ENCODE results near the gene CCDC57. TPM values are rescaled to one million over a fixed set of nuclear protein-coding genes. Genes with fewer than 3 reads are reported as not detected.
"Not testable (repeated sequence)": the region's sequence is repeated elsewhere in the genome, so short reads cannot be mapped to it uniquely, and the experiment has no call there.

Gene CCDC57
- 10 to 100 TPM; 42.5 to 68.9 (median 64.8) TPM for polyA plus RNA-seq (ENCODE audit: insufficient read depth in 1 of 5, insufficient read length in 5 of 5, low replicate concordance in 1 of 5)
- long read RNA-seq, donor 1, transcript CCDC57-219 (2 exons, 513 nt) = major isoform, 5 of 15 reads
- long read RNA-seq, donor 1, partial matches to known transcripts = 8 of 15 reads
- long read RNA-seq, donor 1, other reads (novel, unspliced or antisense) = 0 of 15 reads
- long read RNA-seq, donor 2, partial matches to known transcripts = 0 of 4 reads
- long read RNA-seq, donor 2, other reads (novel, unspliced or antisense) = 0 of 4 reads
- long read RNA-seq, donor 3, partial matches to known transcripts = 0 of 5 reads
- long read RNA-seq, donor 3, other reads (novel, unspliced or antisense) = 0 of 5 reads
- long read RNA-seq, donor 4, partial matches to known transcripts = 0 of 5 reads
- long read RNA-seq, donor 4, other reads (novel, unspliced or antisense) = 0 of 5 reads
- long read RNA-seq, donor 5, transcript CCDC57-219 (2 exons, 513 nt) = major isoform, 5 of 6 reads
- long read RNA-seq, donor 5, partial matches to known transcripts = 0 of 6 reads
- long read RNA-seq, donor 5, other reads (novel, unspliced or antisense) = 0 of 6 reads
- long read RNA-seq, donor 6, partial matches to known transcripts = 0 of 3 reads
- long read RNA-seq, donor 6, other reads (novel, unspliced or antisense) = 0 of 3 reads
- long read RNA-seq, donor 7, partial matches to known transcripts = 0 of 9 reads
- long read RNA-seq, donor 7, other reads (novel, unspliced or antisense) = 6 of 9 reads
- long read RNA-seq, donor 8, partial matches to known transcripts = 0 of 2 reads
- long read RNA-seq, donor 8, other reads (novel, unspliced or antisense) = 0 of 2 reads

GRCh38 chr17:82212331-82213250 lies at the start of gene CCDC57:
Gene CCDC57 (minus strand): TSS chr17:82212842. CDS start chr17:82201944, 10,898 bp downstream.
- DNase-seq = peak; percentile 74 to 82

- no peak for DNase-seq
These were observed 49.7 kb upstream of the CCDC57 start for GRCh38 chr17:82262344-82262743.

GRCh38 chr17:82259972-82260961 lies 47.6 kb upstream of the CCDC57 start:
- DNase-seq = not testable (repeated sequence)

- DNase-seq = no peak
These were observed 45.9 kb upstream of the CCDC57 start for GRCh38 chr17:82258555-82258954.

GRCh38 chr17:82257473-82257872 lies 44.8 kb upstream of the CCDC57 start:
- DNase-seq = no peak

GRCh38 chr17:82256242-82256885 lies 43.7 kb upstream of the CCDC57 start:
- DNase-seq = no peak

GRCh38 chr17:82255402-82255972 lies 42.8 kb upstream of the CCDC57 start:
- DNase-seq = no peak

- DNase-seq = not testable (repeated sequence)
These were observed 42.1 kb upstream of the CCDC57 start for GRCh38 chr17:82254746-82255145.

GRCh38 chr17:82254096-82254495 lies 41.5 kb upstream of the CCDC57 start:
- not testable (repeated sequence) for DNase-seq

- DNase-seq = no peak
These were observed 40.5 kb upstream of the CCDC57 start for GRCh38 chr17:82253179-82253544.

GRCh38 chr17:82252511-82253178 lies 40.0 kb upstream of the CCDC57 start:
- no peak for DNase-seq

GRCh38 chr17:82250868-82251500 lies 38.3 kb upstream of the CCDC57 start:
- DNase-seq = no peak

- no peak for DNase-seq
These were observed 37.4 kb upstream of the CCDC57 start for GRCh38 chr17:82249896-82250581.

- DNase-seq = no peak
These were observed 36.4 kb upstream of the CCDC57 start for GRCh38 chr17:82248815-82249674.

GRCh38 chr17:82247856-82248671 lies 35.4 kb upstream of the CCDC57 start:
- no peak for DNase-seq
